SU-DHL-6 (cell line): ENCODE measurements around the gene CHTF8.

ENCODE experiments used
- H2AFZ ChIP-seq: fragments of 200-600 bp; sonication (generic); 2 replicates; pipeline ENCODE4 v1.6.1; 2014; ENCODE audit warnings: low read depth, mild to moderate bottlenecking, moderate library complexity, mixed read lengths, antibody characterized with exemption, low read length; ENCODE audit not compliant: severe bottlenecking
- H3F3A ChIP-seq: fragments of 200-600 bp; shearing (Covaris generic); 2 replicates; pipeline ENCODE4 v1.6.0; 2016; ENCODE audit warnings: antibody characterized with exemption, mild to moderate bottlenecking; ENCODE audit not compliant: insufficient read depth
- H3K27ac ChIP-seq: fragments of 200-600 bp; sonication (generic); 2 replicates; pipeline ENCODE4 v1.5.1; 2016; ENCODE audit warnings: low read depth, mild to moderate bottlenecking, low read length, moderate library complexity, mixed read lengths
- H3K27me3 ChIP-seq: fragments of 200-600 bp; sonication (generic), shearing (Covaris generic); 2 replicates; pipeline ENCODE4 v1.6.0; 2014; ENCODE audit warnings: mild to moderate bottlenecking, low read length
- H3K36me3 ChIP-seq: fragments of 200-600 bp; sonication (generic); 2 replicates; pipeline ENCODE4 v1.6.1; 2014; ENCODE audit warnings: mild to moderate bottlenecking, low read length, mixed read lengths
- H3K4me2 ChIP-seq: fragments of 300-600, 200-600 bp; shearing (Covaris generic), sonication (generic); 2 replicates; pipeline ENCODE4 v1.6.0; 2014; ENCODE audit warnings: low read length, low read depth, mild to moderate bottlenecking; ENCODE audit not compliant: poor library complexity, severe bottlenecking
- H3K4me3 ChIP-seq: fragments of 200-600 bp; sonication (generic); 2 replicates; pipeline ENCODE4 v1.5.1; 2014; ENCODE audit warnings: antibody characterized with exemption, low read length, mild to moderate bottlenecking, mixed read lengths; ENCODE audit not compliant: insufficient read depth, poor library complexity, severe bottlenecking
- H3K79me2 ChIP-seq: fragments of 200-600 bp; sonication (generic); 2 replicates; pipeline ENCODE4 v1.6.1; 2014; ENCODE audit warnings: mild to moderate bottlenecking, low read length, moderate library complexity; ENCODE audit not compliant: insufficient read depth
- H3K9ac ChIP-seq: fragments of 200-600 bp; sonication (generic); 2 replicates; pipeline ENCODE4 v1.7.0; 2014; ENCODE audit warnings: mild to moderate bottlenecking, low read length
- H3K9me2 ChIP-seq: fragments of 200-600 bp; sonication (generic); replicated peaks from 2 replicates; pipeline ENCODE4 v1.6.1; 2014; ENCODE audit warnings: low read length; ENCODE audit not compliant: insufficient read depth
- H3K9me3 ChIP-seq: fragments of 200-600 bp; sonication (generic); 2 replicates; pipeline ENCODE4 v1.6.1; 2014; ENCODE audit warnings: low read length, mixed read lengths; ENCODE audit not compliant: insufficient read depth
- H4K20me1 ChIP-seq: fragments of 200-600 bp; sonication (generic); 2 replicates; pipeline ENCODE4 v1.6.1; 2014; ENCODE audit warnings: low read depth, mild to moderate bottlenecking, antibody characterized with exemption, low read length, moderate library complexity, mixed read lengths
- EZH2phosphoT487 ChIP-seq: fragments of 200-600 bp; sonication (generic), shearing (Covaris generic); conservative IDR thresholded peaks from 2 replicates; pipeline ENCODE4 v1.6.1; 2018; ENCODE audit warnings: mild to moderate bottlenecking, antibody characterized with exemption, low read length, moderate library complexity, mixed read lengths
- TF ChIP-seq, protein P1 (sequence below): fragments of 200-600 bp; sonication (generic); IDR thresholded peaks from one replicate; pipeline ENCODE4 v1.5.1; 2017; ENCODE audit warnings: antibody characterized with exemption, mild to moderate bottlenecking, low read length, moderate library complexity; ENCODE audit not compliant: insufficient read depth, poor library complexity, severe bottlenecking

CHTF8 gene

DNA sequence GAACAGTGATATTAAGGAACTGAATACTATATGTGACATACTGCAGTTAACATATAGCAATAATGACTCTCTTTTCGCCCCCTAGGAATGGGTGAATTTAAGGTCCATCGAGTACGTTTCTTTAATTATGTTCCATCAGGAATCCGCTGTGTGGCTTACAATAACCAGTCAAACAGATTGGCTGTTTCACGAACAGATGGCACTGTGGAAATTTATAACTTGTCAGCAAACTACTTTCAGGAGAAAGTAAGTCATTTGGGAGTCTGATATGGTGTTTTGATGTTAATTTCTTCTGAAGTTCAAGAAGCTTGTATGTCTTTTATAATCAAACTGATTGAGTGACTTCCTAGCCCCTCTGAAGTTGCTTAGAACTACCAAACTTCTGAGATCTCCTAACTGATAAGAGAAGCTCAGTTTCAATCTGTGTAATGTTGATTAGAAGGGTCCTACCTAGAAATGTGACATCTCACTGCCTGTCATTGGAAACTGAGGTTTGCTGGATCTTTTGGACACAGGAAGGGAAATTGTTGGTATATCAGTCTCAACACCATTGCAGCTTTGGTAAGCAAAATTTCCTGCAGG is 1.1 kb upstream of the CHTF8 start:
- H3K27ac ChIP-seq: peak overlapping the region; percentile 84; the same call in 1 of the 2 replicates
- H3K9me3 ChIP-seq: no peaks in the 10 kb centered on the region
- H3K9ac ChIP-seq: peak overlapping the region; percentile 99
- peaks cover 11% of the 10 kb centered on the region; the same call in 1 of the 2 replicates for H4K20me1 ChIP-seq
- peaks cover 90% of the 10 kb centered on the region for H3K79me2 ChIP-seq
- H3K27me3 ChIP-seq: no peaks in the 10 kb centered on the region
- peak overlapping the region; percentile 71 for H3K4me2 ChIP-seq
- H3K9me2 ChIP-seq: no peaks in the 10 kb centered on the region
- peaks cover 17% of the 10 kb centered on the region; the same call in 1 of the 2 replicates for H3K36me3 ChIP-seq
- H3F3A ChIP-seq: peaks cover 22% of the 10 kb centered on the region
- peak overlapping the region; percentile 87 for H3K4me3 ChIP-seq
- H2AFZ ChIP-seq: no peak overlapping the region
- TF ChIP-seq EZH2phosphoT487: no peak
- TF ChIP-seq, protein P1, sequence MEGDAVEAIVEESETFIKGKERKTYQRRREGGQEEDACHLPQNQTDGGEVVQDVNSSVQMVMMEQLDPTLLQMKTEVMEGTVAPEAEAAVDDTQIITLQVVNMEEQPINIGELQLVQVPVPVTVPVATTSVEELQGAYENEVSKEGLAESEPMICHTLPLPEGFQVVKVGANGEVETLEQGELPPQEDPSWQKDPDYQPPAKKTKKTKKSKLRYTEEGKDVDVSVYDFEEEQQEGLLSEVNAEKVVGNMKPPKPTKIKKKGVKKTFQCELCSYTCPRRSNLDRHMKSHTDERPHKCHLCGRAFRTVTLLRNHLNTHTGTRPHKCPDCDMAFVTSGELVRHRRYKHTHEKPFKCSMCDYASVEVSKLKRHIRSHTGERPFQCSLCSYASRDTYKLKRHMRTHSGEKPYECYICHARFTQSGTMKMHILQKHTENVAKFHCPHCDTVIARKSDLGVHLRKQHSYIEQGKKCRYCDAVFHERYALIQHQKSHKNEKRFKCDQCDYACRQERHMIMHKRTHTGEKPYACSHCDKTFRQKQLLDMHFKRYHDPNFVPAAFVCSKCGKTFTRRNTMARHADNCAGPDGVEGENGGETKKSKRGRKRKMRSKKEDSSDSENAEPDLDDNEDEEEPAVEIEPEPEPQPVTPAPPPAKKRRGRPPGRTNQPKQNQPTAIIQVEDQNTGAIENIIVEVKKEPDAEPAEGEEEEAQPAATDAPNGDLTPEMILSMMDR: no peak

DNA sequence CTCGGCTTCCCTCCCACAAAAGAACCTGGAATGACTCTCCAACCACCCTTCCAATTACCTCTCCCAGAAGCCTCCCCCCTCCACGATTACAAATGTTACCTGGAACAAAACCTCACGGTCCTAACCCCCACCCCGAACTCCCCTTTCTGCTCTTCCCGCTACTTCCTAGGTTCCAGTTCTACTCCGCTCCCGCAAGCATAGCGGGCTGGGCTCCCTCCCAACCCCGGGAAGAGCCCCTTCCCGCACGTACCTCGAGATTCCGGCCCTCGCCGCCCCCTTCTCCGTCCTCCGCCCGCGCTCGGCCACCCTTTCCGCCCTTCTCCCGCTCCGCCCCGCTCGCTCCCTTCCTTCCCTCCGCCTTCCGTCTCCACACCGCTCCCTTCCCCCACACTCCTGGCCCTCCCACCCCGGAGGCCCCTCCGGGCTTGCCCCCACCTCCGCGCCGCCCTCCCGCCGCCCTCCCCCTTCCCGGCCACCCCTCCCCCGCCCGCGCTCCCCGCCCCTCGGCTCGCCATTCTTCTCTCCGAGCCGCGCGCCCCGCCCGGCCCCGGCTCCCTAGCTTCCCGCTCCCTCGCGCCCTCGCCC is 457 bp downstream of the CHTF8 start:
- H3K36me3 ChIP-seq: peaks cover 6% of the 10 kb centered on the region; the same call in 1 of the 2 replicates
- peaks cover 22% of the 10 kb centered on the region for H3F3A ChIP-seq
- H4K20me1 ChIP-seq: peaks cover 11% of the 10 kb centered on the region; the same call in 1 of the 2 replicates
- no peaks in the 10 kb centered on the region for H3K27me3 ChIP-seq
- peak overlapping the region; percentile 99 for H3K9ac ChIP-seq
- peak overlapping the region; percentile 84 for H3K27ac ChIP-seq
- no peaks in the 10 kb centered on the region for H3K9me3 ChIP-seq
- peak overlapping the region; percentile 92 for H3K4me2 ChIP-seq
- peaks cover 86% of the 10 kb centered on the region for H3K79me2 ChIP-seq
- no peaks in the 10 kb centered on the region for H3K9me2 ChIP-seq
- H2AFZ ChIP-seq: no peak overlapping the region
- TF ChIP-seq, protein P1: no peak
- TF ChIP-seq EZH2phosphoT487: no peak
- H3K4me3 ChIP-seq: peak overlapping the region; percentile 87

DNA sequence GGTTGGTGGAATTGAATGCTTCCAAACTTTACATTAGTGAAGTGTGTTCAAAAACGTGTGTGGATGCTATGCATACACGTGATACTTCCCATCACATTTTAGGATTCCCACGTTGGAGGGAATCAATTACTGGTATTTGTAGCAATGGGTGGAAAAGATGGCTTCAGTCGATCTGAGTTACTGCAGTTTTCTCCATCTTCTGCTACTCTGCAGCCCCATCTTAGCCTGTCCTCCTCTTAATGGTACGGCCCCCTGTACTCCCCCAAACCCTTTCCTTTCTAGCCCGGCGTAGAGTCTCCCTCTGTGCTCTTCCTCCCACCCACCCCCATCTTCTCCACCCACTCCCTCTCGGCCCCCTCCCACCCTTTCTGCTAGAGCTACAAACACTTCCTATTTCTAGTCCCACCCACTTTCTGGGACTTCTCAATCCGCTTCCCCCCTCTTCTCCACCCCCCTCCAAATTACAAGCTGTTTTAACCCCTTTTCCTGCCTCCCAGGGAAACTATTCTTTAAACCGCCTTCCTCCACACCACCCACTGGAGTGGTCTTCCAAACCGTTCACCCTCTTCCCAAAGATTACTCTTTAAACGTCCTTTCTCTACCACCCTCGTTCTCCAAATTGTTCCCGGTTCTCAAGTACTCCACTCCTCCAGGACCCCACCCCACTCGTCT is 1.1 kb downstream of the CHTF8 start:
- Histone ChIP-seq H3K9ac (peak overlapping the region; percentile 99), H2AFZ (no peak overlapping the region), H4K20me1 (peaks cover 8% of the 10 kb centered on the region; the same call in 1 of the 2 replicates)

More for the DNA sequence above, 1.1 kb downstream of the CHTF8 start:
- no peaks in the 10 kb centered on the region for H3K27me3 ChIP-seq
- peak overlapping the region; percentile 92 for H3K4me2 ChIP-seq
- 0 out of 2 replicates have a peak, but pooled peaks cover 2% of the 10 kb centered on the region for H3K36me3 ChIP-seq
- TF ChIP-seq, protein P1: no peak
- no peak for TF ChIP-seq EZH2phosphoT487
- peak overlapping the region; percentile 84 for H3K27ac ChIP-seq
- H3K4me3 ChIP-seq: peak overlapping the region; percentile 87
- H3F3A ChIP-seq: peaks cover 23% of the 10 kb centered on the region
- no peaks in the 10 kb centered on the region for H3K9me2 ChIP-seq
- no peaks in the 10 kb centered on the region for H3K9me3 ChIP-seq
- peaks cover 84% of the 10 kb centered on the region for H3K79me2 ChIP-seq
